CD8-positive, alpha-beta memory T cell (primary cell): Measurements from ENCODE around the gene MEIS1. TPM values are rescaled to one million over a fixed set of nuclear protein-coding genes. Genes with fewer than 3 reads are reported as not detected.

Source experiments
- CTCF ChIA-PET: fragments of 350-600 bp; sonication (Branson Sonifier 250); formaldehyde crosslinking; loops from one replicate; lab custom pipeline; 2021; ENCODE audit warnings: antibody characterized with exemption; lab: Charles Lee
- POLR2A ChIA-PET: fragments of 350-600 bp; sonication (Branson Sonifier 250); formaldehyde crosslinking; loops from one replicate; lab custom pipeline; 2021; ENCODE audit warnings: antibody characterized with exemption; lab: Charles Lee
- DNase-seq, 5 donors: peaks; one replicate each; pipeline versions ENCODE4 v3.0.0 to v3.0.0-alpha.2; 2020 to 2022; ENCODE audit warnings: mixed read lengths in 1 of 5
- H3K27ac ChIP-seq: one replicate; pipeline ENCODE4 v1.7.0; 2013; ENCODE audit warnings: low read depth, mild to moderate bottlenecking, low read length, moderate library complexity
- H3K27me3 ChIP-seq: 2 replicates; pipeline ENCODE4 v1.7.0; 2013; ENCODE audit warnings: low read length, mild to moderate bottlenecking; ENCODE audit not compliant: insufficient read depth, poor library complexity, severe bottlenecking
- H3K36me3 ChIP-seq: 2 replicates; pipeline ENCODE4 v1.7.0; 2013; ENCODE audit warnings: mild to moderate bottlenecking, low read length, moderate library complexity; ENCODE audit not compliant: insufficient read depth
- H3K4me1 ChIP-seq: 2 replicates; pipeline ENCODE4 v1.7.0; 2013; ENCODE audit warnings: mild to moderate bottlenecking, low read length, moderate library complexity; ENCODE audit not compliant: insufficient read depth
- H3K4me3 ChIP-seq: 2 replicates; pipeline ENCODE4 v1.7.0; 2013; ENCODE audit warnings: mild to moderate bottlenecking, low read length
- H3K9me3 ChIP-seq: 2 replicates; pipeline ENCODE4 v1.7.0; 2013; ENCODE audit warnings: mild to moderate bottlenecking, low read length
- H3K27ac Mint-ChIP-seq, 8 donors: one replicate each; pipeline ENCODE4 v1.8.0; 2020 to 2021; ENCODE audit warnings: mixed read lengths in 8 of 8, mild to moderate bottlenecking in 6 of 8, inconsistent platforms in 3 of 8, moderate library complexity in 3 of 8
- H3K27me3 Mint-ChIP-seq, 2 donors: one replicate each; pipeline ENCODE4 v1.8.0; 2020 to 2021; ENCODE audit warnings: mixed read lengths in 2 of 2, mild to moderate bottlenecking in 1 of 2, moderate library complexity in 1 of 2
- H3K36me3 Mint-ChIP-seq, 3 donors: one replicate each; pipeline ENCODE4 v1.8.0; 2020 to 2021; ENCODE audit warnings: mixed read lengths in 3 of 3, inconsistent platforms in 1 of 3, mild to moderate bottlenecking in 1 of 3
- H3K4me1 Mint-ChIP-seq, 3 donors: one replicate each; pipeline ENCODE4 v1.8.0; 2020 to 2021; ENCODE audit warnings: mixed read lengths in 3 of 3, inconsistent platforms in 1 of 3, mild to moderate bottlenecking in 1 of 3
- H3K4me3 Mint-ChIP-seq, 7 donors: one replicate each; pipeline ENCODE4 v1.8.0; 2020 to 2021; ENCODE audit warnings: mixed read lengths in 7 of 7, mild to moderate bottlenecking in 6 of 7, moderate library complexity in 4 of 7, inconsistent platforms in 2 of 7
- H3K9me3 Mint-ChIP-seq, 5 donors: one replicate each; pipeline ENCODE4 v1.8.0; 2020 to 2022; ENCODE audit warnings: mixed read lengths in 5 of 5, mild to moderate bottlenecking in 3 of 5, moderate library complexity in 2 of 5, inconsistent platforms in 1 of 5
- polyA plus RNA-seq: library from polyadenylated mRNA; unstranded; fragments of 300-500 nt; fragmentation: Illumina TruSeq; gene quantifications from one replicate; pipeline ENCODE4 v1.2.3, GENCODE V29; 2021
- total RNA-seq, 2 experiments: library from RNA; stranded (reverse); gene quantifications; one replicate each; pipeline ENCODE4 v1.2.3, GENCODE V29; 2021

Gene MEIS1
- total and polyA plus RNA-seq, 3 experiments from 2014 or later: not detected

DNA sequence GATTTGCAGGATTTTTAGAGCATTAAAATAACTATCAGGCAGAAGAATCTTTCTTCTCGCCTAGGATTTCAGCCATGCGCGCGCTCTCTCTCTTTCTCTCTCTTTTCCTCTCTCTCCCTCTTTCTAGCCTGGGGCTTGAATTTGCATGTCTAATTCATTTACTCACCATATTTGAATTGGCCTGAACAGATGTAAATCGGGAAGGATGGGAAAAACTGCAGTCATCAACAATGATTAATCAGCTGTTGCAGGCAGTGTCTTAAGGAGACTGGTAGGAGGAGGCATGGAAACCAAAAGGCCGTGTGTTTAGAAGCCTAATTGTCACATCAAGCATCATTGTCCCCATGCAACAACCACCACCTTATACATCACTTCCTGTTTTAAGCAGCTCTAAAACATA, 137.0 kb downstream of the MEIS1 start:
- Histone ChIP-seq H3K9me3 (no peaks in the 10 kb centered on the region), H3K27ac (no peak overlapping the region), H3K4me1 (no peaks in the 10 kb centered on the region), H3K4me3 (no peak overlapping the region), H3K27me3 (peaks cover 14% of the 10 kb centered on the region), H3K36me3 (no peaks in the 10 kb centered on the region)
- POLR2A ChIA-PET: no interaction called here
- Mint-ChIP-seq H3K4me1 (peaks cover 0 to 3% (median 1%) of the 10 kb centered on the region in 3 donors), H3K9me3 (peaks cover 0 to 5% (median 0%) of the 10 kb centered on the region in 5 donors), H3K4me3 (no peak overlapping the region), H3K27ac (no peak overlapping the region), H3K27me3 (peaks cover 9 to 21% of the 10 kb centered on the region in 2 donors), H3K36me3 (no peaks in the 10 kb centered on the region)
- CTCF ChIA-PET: no interaction called here
- no peak for DNase-seq

DNA sequence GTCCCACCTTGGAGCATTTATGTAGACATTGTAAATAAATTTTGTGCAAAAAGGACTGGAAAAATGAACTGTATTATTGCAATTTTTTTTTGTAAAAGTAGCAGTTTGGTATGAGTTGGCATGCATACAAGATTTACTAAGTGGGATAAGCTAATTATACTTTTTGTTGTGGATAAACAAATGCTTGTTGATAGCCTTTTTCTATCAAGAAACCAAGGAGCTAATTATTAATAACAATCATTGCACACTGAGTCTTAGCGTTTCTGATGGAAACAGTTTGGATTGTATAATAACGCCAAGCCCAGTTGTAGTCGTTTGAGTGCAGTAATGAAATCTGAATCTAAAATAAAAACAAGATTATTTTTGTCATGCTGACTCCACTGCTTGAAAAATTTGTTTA, 137.5 kb downstream of the MEIS1 start:
- Histone ChIP-seq H3K4me3 (no peak overlapping the region), H3K4me1 (no peaks in the 10 kb centered on the region), H3K27ac (no peak overlapping the region), H3K36me3 (no peaks in the 10 kb centered on the region), H3K27me3 (peaks cover 16% of the 10 kb centered on the region), H3K9me3 (no peaks in the 10 kb centered on the region)
- CTCF ChIA-PET: no interaction called here
- Mint-ChIP-seq H3K4me3 (no peak overlapping the region), H3K9me3 (peaks cover 0 to 5% (median 0%) of the 10 kb centered on the region in 5 donors), H3K27me3 (peaks cover 9 to 26% of the 10 kb centered on the region in 2 donors), H3K4me1 (peaks cover 0 to 3% (median 1%) of the 10 kb centered on the region in 3 donors), H3K36me3 (no peaks in the 10 kb centered on the region), H3K27ac (no peak overlapping the region)
- POLR2A ChIA-PET: no interaction called here
- DNase-seq: no peak

DNA sequence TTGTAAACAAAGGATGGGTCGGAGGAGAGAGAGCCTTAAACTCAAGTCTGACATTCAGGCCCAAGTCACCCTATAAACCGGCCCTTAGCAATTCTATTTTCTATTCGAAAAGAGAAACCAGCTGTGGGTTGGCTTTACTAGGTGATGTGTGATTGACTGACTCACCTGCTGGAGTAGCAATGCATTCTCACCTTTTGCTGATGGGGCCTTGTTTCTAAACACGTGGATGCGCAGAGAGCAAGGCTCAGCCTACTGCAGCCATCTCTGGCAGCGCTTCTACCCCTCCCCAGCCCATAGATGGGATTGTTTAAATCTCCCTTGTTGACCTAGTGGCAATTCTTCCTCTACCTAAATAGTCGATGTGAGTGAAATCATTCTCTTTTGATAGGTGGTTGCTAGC, 138.5 kb downstream of the MEIS1 start:
- H3K27me3 Mint-ChIP-seq: peaks cover 14 to 34% of the 10 kb centered on the region in 2 donors
- Histone ChIP-seq H3K36me3 (no peaks in the 10 kb centered on the region), H3K4me1 (no peaks in the 10 kb centered on the region), H3K27ac (no peak overlapping the region), H3K9me3 (no peaks in the 10 kb centered on the region), H3K4me3 (no peak overlapping the region), H3K27me3 (peaks cover 16% of the 10 kb centered on the region)
- DNase-seq: no peak
- H3K9me3 Mint-ChIP-seq: peaks cover 0 to 7% (median 0%) of the 10 kb centered on the region in 5 donors
- peaks cover 0 to 3% (median 1%) of the 10 kb centered on the region in 3 donors for H3K4me1 Mint-ChIP-seq
- no peak overlapping the region for H3K27ac Mint-ChIP-seq
- H3K36me3 Mint-ChIP-seq: no peaks in the 10 kb centered on the region
- CTCF ChIA-PET: no interaction called here
- H3K4me3 Mint-ChIP-seq: no peak overlapping the region
- POLR2A ChIA-PET: no interaction called here

DNA sequence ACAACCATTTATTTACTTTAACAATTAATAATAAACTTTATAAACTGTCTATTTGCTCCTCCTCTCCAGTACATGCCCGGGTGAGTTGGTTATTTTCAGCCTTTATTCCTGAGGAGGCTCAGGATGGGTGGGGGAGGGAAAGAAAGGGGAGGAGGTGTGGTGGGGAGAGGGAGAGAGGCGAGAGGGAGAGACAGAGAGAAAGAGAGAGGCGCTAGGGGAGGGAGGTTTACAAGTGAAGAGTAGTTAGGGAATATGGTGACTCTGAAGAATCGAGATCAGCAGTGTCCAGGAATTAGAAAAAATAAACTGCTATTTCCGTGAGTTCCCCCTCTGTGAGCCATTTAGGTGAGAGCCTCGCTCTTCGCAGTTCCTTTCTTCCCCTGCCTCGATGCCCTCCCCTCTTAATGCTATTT, 138.9 kb downstream of the MEIS1 start:
- ChIA-PET CTCF (no interaction called here), POLR2A (no interaction called here)
- peaks cover 16% of the 10 kb centered on the region for H3K27me3 ChIP-seq
- Mint-ChIP-seq H3K27ac (no peak overlapping the region), H3K4me1 (peaks cover 0 to 3% (median 1%) of the 10 kb centered on the region in 3 donors), H3K27me3 (peaks cover 17 to 38% of the 10 kb centered on the region in 2 donors), H3K4me3 (no peak overlapping the region), H3K9me3 (peaks cover 0 to 7% (median 0%) of the 10 kb centered on the region in 5 donors), H3K36me3 (no peaks in the 10 kb centered on the region)
- no peaks in the 10 kb centered on the region for H3K36me3 ChIP-seq
- no peak for DNase-seq
- H3K4me3 ChIP-seq: no peak overlapping the region
- no peaks in the 10 kb centered on the region for H3K4me1 ChIP-seq
- no peak overlapping the region for H3K27ac ChIP-seq
- H3K9me3 ChIP-seq: no peaks in the 10 kb centered on the region

DNA sequence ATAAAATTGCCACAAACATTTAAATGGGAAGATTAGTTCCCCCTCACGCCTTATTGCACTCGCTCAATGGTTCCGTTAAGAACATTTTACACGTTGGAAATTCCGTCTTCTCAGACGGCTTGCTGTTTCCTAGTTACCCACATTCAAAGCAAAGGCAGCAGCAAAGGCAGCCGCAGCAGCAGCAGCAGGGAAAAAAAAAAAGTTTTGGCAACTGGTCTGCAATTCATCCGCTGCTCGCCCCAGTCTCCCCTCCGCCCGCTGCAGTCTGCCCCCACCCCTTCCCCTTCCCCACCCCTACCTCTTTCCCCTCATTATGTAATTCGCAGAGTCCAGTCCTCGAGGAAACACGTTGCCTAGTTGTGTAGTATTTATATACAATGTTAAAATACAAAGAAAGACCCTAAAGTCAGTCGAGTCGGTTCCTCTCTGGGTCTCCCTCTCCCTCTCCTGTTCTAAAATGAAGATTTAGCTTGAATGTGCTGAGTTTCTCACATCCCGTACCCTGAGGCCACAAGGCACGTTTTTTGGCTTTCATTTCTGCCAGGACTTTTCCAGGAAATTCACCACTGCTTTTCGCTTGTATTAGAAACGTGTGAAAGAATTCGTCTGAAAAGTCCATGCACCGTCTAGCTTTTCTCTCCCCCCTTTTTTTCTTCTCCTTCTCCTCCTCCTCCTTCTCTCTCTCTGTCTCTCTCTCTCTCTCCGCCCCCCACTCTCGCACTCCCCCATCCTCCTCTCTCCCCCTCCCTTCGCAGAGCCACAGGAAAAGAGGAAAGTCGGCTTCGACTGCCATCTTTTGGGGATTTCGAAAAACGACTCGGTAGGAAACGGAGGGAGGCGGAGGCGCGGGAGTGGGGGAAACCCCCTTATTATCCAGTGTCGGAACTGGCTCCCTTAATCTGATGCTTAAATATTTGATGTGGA, 140.0 kb downstream of the MEIS1 start:
- peaks cover 25 to 50% of the 10 kb centered on the region in 2 donors for H3K27me3 Mint-ChIP-seq

DNA sequence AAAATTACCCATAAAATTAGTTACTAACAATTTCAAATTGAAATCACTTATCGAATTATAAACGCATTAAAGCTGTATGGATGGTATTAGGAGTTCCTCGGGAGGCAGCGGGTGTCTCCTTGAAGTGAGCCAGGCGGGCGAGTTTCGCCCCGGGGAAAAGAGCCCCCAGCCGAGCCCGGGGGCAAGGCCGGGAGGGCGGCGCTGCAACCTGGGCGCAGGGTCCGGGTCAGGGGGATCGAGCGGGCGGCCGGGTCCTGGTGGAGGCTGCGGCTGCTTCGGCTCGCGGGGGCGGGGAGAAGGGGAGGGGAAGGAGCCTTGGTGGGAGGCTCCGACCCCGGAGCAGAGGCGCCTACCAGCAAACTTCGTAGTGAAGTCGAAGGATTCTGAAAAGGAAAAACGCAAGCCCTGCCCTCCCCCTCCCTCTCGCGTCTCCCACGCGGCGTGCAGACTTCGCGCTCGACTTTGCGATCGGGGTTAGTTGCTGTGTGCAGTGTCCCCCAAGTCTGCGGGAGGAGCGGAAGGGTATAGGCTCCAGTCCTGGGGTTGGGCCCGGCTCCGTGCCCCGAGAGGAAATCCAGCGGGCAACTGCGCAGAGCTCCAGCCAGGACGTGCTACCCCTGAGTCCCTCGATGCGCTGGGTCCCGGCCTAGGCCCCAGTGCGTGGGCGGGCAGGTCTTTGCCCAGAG, 140.8 kb downstream of the MEIS1 start:
- ChIA-PET CTCF (no interaction called here), POLR2A (no interaction called here)
- Histone ChIP-seq H3K27me3 (peaks cover 16% of the 10 kb centered on the region), H3K9me3 (no peaks in the 10 kb centered on the region), H3K4me3 (no peak overlapping the region), H3K4me1 (no peaks in the 10 kb centered on the region), H3K27ac (no peak overlapping the region), H3K36me3 (no peaks in the 10 kb centered on the region)
- no peak for DNase-seq
- Mint-ChIP-seq H3K27me3 (peaks cover 28 to 58% of the 10 kb centered on the region in 2 donors), H3K9me3 (peaks cover 0 to 12% (median 5%) of the 10 kb centered on the region in 5 donors), H3K27ac (no peak overlapping the region), H3K4me1 (peaks cover 0 to 3% (median 1%) of the 10 kb centered on the region in 3 donors), H3K36me3 (no peaks in the 10 kb centered on the region), H3K4me3 (no peak overlapping the region)

More for the DNA sequence above, 140.0 kb downstream of the MEIS1 start:
- Mint-ChIP-seq H3K36me3 (no peaks in the 10 kb centered on the region), H3K9me3 (peaks cover 0 to 12% (median 3%) of the 10 kb centered on the region in 5 donors), H3K4me1 (peaks cover 0 to 3% (median 1%) of the 10 kb centered on the region in 3 donors), H3K4me3 (peak overlapping the region in 1 of 7 donors; percentile 17), H3K27ac (no peak overlapping the region)
- no peaks in the 10 kb centered on the region for H3K4me1 ChIP-seq
- H3K27me3 ChIP-seq: peaks cover 16% of the 10 kb centered on the region
- H3K36me3 ChIP-seq: no peaks in the 10 kb centered on the region
- H3K27ac ChIP-seq: no peak overlapping the region
- ChIA-PET CTCF (no interaction called here), POLR2A (no interaction called here)
- H3K9me3 ChIP-seq: no peaks in the 10 kb centered on the region
- no peak overlapping the region for H3K4me3 ChIP-seq
- no peak for DNase-seq

DNA sequence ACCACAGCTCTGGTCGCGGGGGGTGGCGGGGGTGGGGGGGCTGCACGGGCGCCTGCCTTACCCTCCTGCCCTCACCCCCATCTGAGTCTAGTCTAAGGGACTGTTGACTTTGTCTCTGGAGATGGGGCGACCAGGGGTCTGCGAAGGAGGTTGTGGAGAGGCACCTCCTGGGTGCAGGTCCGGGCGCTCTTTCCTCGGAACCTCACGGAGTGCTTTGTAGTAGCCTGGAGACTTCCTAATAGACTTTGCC, 141.3 kb downstream of the MEIS1 start:
- Mint-ChIP-seq H3K27me3 (peaks cover 32 to 62% of the 10 kb centered on the region in 2 donors), H3K4me3 (no peak overlapping the region), H3K9me3 (peaks cover 0 to 12% (median 7%) of the 10 kb centered on the region in 5 donors), H3K36me3 (no peaks in the 10 kb centered on the region), H3K4me1 (peaks cover 0 to 3% (median 1%) of the 10 kb centered on the region in 3 donors), H3K27ac (no peak overlapping the region)
- Histone ChIP-seq H3K9me3 (no peaks in the 10 kb centered on the region), H3K4me1 (no peaks in the 10 kb centered on the region), H3K4me3 (no peak overlapping the region), H3K36me3 (no peaks in the 10 kb centered on the region), H3K27ac (no peak overlapping the region), H3K27me3 (peaks cover 16% of the 10 kb centered on the region)
- POLR2A ChIA-PET: no interaction called here
- DNase-seq: no peak
- CTCF ChIA-PET: no interaction called here
